Natural killer cell (primary cell): ENCODE results near the gene KLF8. TPM values are rescaled to one million over a fixed set of nuclear protein-coding genes. Genes with fewer than 3 reads are reported as not detected.
A peak's percentile ranks its signal among the peaks of the same experiment; 100 is the strongest.

Source experiments
- ATAC-seq, 3 donors: fragments of 150-1000 bp in 2 of 3; fragments of 200-7000 bp in 1 of 3; cut with Tn5 transposase; 1 replicate in 1 of 3; 2 replicates in 2 of 3; pipeline ENCODE4 v1.10.0; 2021; ENCODE audit warnings: mild to moderate bottlenecking in 2 of 3, moderate library complexity in 2 of 3
- DNase-seq, 2 donors: peaks; one replicate each; pipeline versions ENCODE4 v3.0.0 to v3.0.0-alpha.2; 2013 to 2021; ENCODE audit warnings: mixed read lengths in 1 of 2
- H3K27ac ChIP-seq: one replicate; pipeline ENCODE4 v1.5.1; 2013; ENCODE audit warnings: mild to moderate bottlenecking, low read length
- H3K27me3 ChIP-seq: one replicate; pipeline ENCODE4 v1.6.1; 2013; ENCODE audit warnings: low read length; ENCODE audit not compliant: control insufficient read depth, insufficient read depth
- H3K36me3 ChIP-seq: one replicate; pipeline ENCODE4 v1.6.1; 2013; ENCODE audit warnings: low read length; ENCODE audit not compliant: control insufficient read depth, insufficient read depth
- H3K4me1 ChIP-seq: one replicate; pipeline ENCODE4 v1.6.1; 2013; ENCODE audit warnings: low read length; ENCODE audit not compliant: control insufficient read depth, insufficient read depth
- H3K4me3 ChIP-seq: one replicate; pipeline ENCODE4 v1.5.1; 2013; ENCODE audit warnings: low read length
- H3K9me3 ChIP-seq: one replicate; pipeline ENCODE4 v1.6.1; 2013; ENCODE audit warnings: low read length; ENCODE audit not compliant: control insufficient read depth, insufficient read depth
- H3K27ac Mint-ChIP-seq, 2 donors: one replicate each; pipeline ENCODE4 v1.8.0; 2022; ENCODE audit warnings: mild to moderate bottlenecking in 2 of 2, mixed read lengths in 2 of 2, moderate library complexity in 1 of 2
- H3K27me3 Mint-ChIP-seq, 2 donors: one replicate each; pipeline ENCODE4 v1.8.0; 2022; ENCODE audit warnings: low read depth in 2 of 2, mixed read lengths in 2 of 2
- H3K36me3 Mint-ChIP-seq: one replicate; pipeline ENCODE4 v1.8.0; 2022; ENCODE audit warnings: mixed read lengths
- H3K4me1 Mint-ChIP-seq, 2 donors: one replicate each; pipeline ENCODE4 v1.8.0; 2022; ENCODE audit warnings: mixed read lengths in 2 of 2
- H3K4me3 Mint-ChIP-seq: one replicate; pipeline ENCODE4 v1.8.0; 2022; ENCODE audit warnings: mild to moderate bottlenecking, moderate library complexity, mixed read lengths
- H3K9me3 Mint-ChIP-seq, 2 donors: one replicate each; pipeline ENCODE4 v1.8.0; 2022; ENCODE audit warnings: mixed read lengths in 2 of 2
- CTCF ChIP-seq: fragments of 200-600 bp; IDR thresholded peaks from one replicate; pipeline ENCODE4 v1.8.0; 2022; ENCODE audit warnings: antibody characterized with exemption
- WGBS: methylation state at CpG from one replicate; pipeline ENCODE4 v1.1.7; 2013; ENCODE audit warnings: missing lambda C conversion rate; ENCODE audit not compliant: insufficient coverage; 5-methylcytosine and 5-hydroxymethylcytosine counted together
- intact Hi-C: fragments of 100-400 bp; cut with micrococcal nuclease; formaldehyde crosslinking; loops from one replicate; pipeline ENCODE4 v1.14.2; 2022
- total RNA-seq, 4 donors: library from RNA; stranded (reverse); fragments of 120-200 nt in 1 of 4; gene quantifications; one replicate each; pipeline versions ENCODE4 v1.2.3 to v1.2.4, GENCODE V29; 2013 to 2022

KLF8 gene
- total RNA-seq, 3 donors from 2014 or later (not counting 1 experiment from before 2014, with no cell fraction given): 6.7 to 11.9 (median 11.2) TPM

- intact Hi-C loops: no loop called here
- DNase-seq (no peak), ATAC-seq (no peak)
- H3K27me3 Mint-ChIP-seq: peaks cover 0 to 6% of the 10 kb centered on the region in 2 donors
- Histone ChIP-seq H3K27me3 (no peaks in the 10 kb centered on the region), H3K4me3 (no peak overlapping the region), H3K9me3 (no peaks in the 10 kb centered on the region), H3K4me1 (peaks cover 23% of the 10 kb centered on the region), H3K27ac (no peak overlapping the region), H3K36me3 (no peaks in the 10 kb centered on the region)
- no peak for TF ChIP-seq CTCF
- H3K4me1 Mint-ChIP-seq: peaks cover 14 to 23% of the 10 kb centered on the region in 2 donors
- H3K27ac Mint-ChIP-seq: no peak overlapping the region
- no peaks in the 10 kb centered on the region for H3K36me3 Mint-ChIP-seq
- H3K4me3 Mint-ChIP-seq: no peak overlapping the region
- no peaks in the 10 kb centered on the region for H3K9me3 Mint-ChIP-seq
- WGBS: no CpG with 5 or more reads among the region's 2 CpGs
Measured at GRCh38 chrX:56228914-56229313, 3.2 kb upstream of the KLF8 start.

- Histone ChIP-seq H3K9me3 (no peaks in the 10 kb centered on the region), H3K27ac (no peak overlapping the region), H3K4me3 (peak overlapping the region; percentile 61), H3K36me3 (no peaks in the 10 kb centered on the region), H3K27me3 (no peaks in the 10 kb centered on the region), H3K4me1 (peaks cover 23% of the 10 kb centered on the region)
- WGBS: 84% methylated on average over 5 of the region's 10 CpGs
- Mint-ChIP-seq H3K27ac (peak overlapping the region in 1 of 2 donors; percentile 88), H3K4me1 (peaks cover 18 to 35% of the 10 kb centered on the region in 2 donors), H3K36me3 (no peaks in the 10 kb centered on the region), H3K27me3 (peaks cover 0 to 13% of the 10 kb centered on the region in 2 donors), H3K9me3 (no peaks in the 10 kb centered on the region), H3K4me3 (peak overlapping the region; percentile 94)
- TF ChIP-seq CTCF: no peak
- DNase-seq (no peak), ATAC-seq (no peak)
- intact Hi-C loops: no loop called here
Measured at GRCh38 chrX:56231537-56232090, 542 bp upstream of the KLF8 start.

GRCh38 chrX:56233100-56233499, 944 bp downstream of the KLF8 start:
- Histone ChIP-seq H3K27ac (no peak overlapping the region), H3K4me3 (peak overlapping the region; percentile 61), H3K4me1 (peaks cover 23% of the 10 kb centered on the region), H3K9me3 (no peaks in the 10 kb centered on the region), H3K36me3 (no peaks in the 10 kb centered on the region), H3K27me3 (no peaks in the 10 kb centered on the region)
- Mint-ChIP-seq H3K9me3 (no peaks in the 10 kb centered on the region), H3K4me1 (peaks cover 18 to 35% of the 10 kb centered on the region in 2 donors), H3K27me3 (peaks cover 0 to 13% of the 10 kb centered on the region in 2 donors), H3K4me3 (peak overlapping the region; percentile 94), H3K36me3 (no peaks in the 10 kb centered on the region), H3K27ac (peak overlapping the region; percentile 36 to 88)
- DNase-seq (peak in 1 of 2 donors; percentile 2), ATAC-seq (peak in 1 of 3 donors; percentile 49)
- WGBS: 34% methylated on average over 8 of the region's 17 CpGs
- TF ChIP-seq CTCF: no peak
- intact Hi-C loops: no loop called here

- no peaks in the 10 kb centered on the region for H3K36me3 Mint-ChIP-seq
- peaks cover 0 to 13% of the 10 kb centered on the region in 2 donors for H3K27me3 Mint-ChIP-seq
- Histone ChIP-seq H3K4me3 (no peak overlapping the region), H3K27me3 (no peaks in the 10 kb centered on the region), H3K9me3 (no peaks in the 10 kb centered on the region), H3K36me3 (no peaks in the 10 kb centered on the region), H3K4me1 (peaks cover 23% of the 10 kb centered on the region), H3K27ac (no peak overlapping the region)
- DNase-seq: peak in 1 of 2 donors; percentile 14
- peak overlapping the region; percentile 94 for H3K4me3 Mint-ChIP-seq
- H3K27ac Mint-ChIP-seq: peak overlapping the region in 1 of 2 donors; percentile 88
- no peak for TF ChIP-seq CTCF
- H3K4me1 Mint-ChIP-seq: peaks cover 18 to 35% of the 10 kb centered on the region in 2 donors
- H3K9me3 Mint-ChIP-seq: no peaks in the 10 kb centered on the region
- intact Hi-C loops: no loop called here
- WGBS: 43% methylated on average over 7 of the region's 8 CpGs
- peak in 2 of 3 donors; percentile 57 to 61 for ATAC-seq
Measured at GRCh38 chrX:56233682-56234081, 1.5 kb downstream of the KLF8 start.
